ENCODE data around the gene PDZK1IP1. TPM values are rescaled to one million over a fixed set of nuclear protein-coding genes. Genes with fewer than 3 reads are reported as not detected.

PDZK1IP1 gene, protein sequence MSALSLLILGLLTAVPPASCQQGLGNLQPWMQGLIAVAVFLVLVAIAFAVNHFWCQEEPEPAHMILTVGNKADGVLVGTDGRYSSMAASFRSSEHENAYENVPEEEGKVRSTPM
- total RNA-seq (not detected), polyA plus RNA-seq (0.20 TPM)

DNA sequence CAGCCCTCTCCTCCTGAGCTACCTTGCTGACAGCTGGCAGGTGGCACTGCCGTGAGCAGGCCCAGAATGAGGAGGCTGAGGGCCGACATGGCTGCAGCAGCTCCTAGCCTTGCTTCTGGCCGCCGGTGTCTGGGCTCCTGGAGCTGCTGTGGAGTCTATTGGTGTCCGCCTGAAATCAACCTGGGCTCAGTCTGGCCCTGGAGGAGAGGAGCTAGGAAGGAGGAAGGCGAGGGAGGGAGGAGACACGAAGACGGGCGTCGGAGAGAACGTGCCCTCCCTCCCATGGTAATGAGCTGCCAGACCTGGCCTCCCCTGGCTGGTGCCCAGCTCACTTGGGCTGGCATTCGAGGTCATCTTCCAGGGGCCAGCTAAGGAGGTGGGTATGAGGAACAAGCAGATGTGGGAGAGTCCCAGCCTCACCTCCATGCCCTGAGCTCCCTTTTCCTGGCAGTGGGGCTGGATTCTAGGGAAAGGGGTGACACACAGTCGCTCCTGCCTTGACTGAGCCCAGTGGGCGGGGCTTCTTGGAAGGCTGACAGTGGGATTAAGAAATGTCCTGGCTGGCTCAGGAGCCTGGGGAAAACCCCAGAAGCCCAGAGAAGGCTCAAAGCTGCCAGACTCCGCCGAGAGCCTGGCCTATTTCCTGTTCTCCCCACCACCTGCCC lies at the start of gene PDZK1IP1:
Gene PDZK1IP1 (minus strand): TSS at position 193 of the 665 bp plus-strand sequence. CDS start 104 bp downstream, at position 89.
- H3K36me3 ChIP-seq (ENCODE audit: insufficient read depth), result no peaks in the 10 kb centered on the region
- WGBS, result 43% methylated on average over 16 of the region's 16 CpGs
- no peak within 1 kb of the TSS for H3K4me3 ChIP-seq (ENCODE audit: low read depth, low read length)
- no peak for DNase-seq (ENCODE audit: extremely low spot score)
- no peak within 1 kb of the TSS for H3K27ac ChIP-seq (ENCODE audit: low read depth)
- no peaks in the 10 kb centered on the region for H3K4me1 ChIP-seq (ENCODE audit: insufficient read depth)

DNA sequence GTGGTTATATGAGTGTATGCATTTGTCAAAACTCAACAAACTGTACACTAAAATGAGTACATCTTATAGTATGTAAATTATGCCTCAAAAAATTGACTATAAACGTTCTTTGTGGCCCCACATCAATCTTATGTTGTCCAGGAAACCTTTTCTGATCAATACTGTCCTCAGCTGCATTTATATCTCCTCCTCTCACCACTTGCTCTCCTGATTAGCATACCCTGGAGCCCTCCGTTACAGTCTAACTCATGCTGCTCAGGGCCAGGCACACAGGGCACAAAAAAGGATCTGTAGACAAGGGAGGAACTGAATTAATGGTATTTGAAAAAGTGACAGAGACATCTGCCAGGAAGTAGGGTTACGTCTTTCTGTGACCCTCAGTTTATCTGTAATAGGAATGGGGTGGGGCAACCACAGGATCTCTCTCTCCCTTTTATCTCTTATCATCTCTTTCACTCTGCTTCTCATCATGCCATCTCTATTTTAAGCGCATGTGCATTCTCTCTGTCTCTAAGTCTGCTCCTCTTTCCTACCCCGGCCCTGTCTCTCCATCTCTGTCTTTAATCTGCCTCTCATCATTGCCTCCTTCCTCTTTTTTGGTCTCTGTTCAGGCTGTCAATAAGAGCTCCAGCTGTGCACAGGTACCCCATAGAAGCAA lies 49.2 kb upstream of the PDZK1IP1 start:
- no peaks in the 10 kb centered on the region for H3K4me1 ChIP-seq (ENCODE audit: insufficient read depth)
- 45% methylated on average over 5 of the region's 5 CpGs for WGBS
- no peak overlapping the region for H3K4me3 ChIP-seq (ENCODE audit: low read depth, low read length)
- H3K27ac ChIP-seq (ENCODE audit: low read depth), result no peak overlapping the region
- DNase-seq (ENCODE audit: extremely low spot score), result no peak
- no peaks in the 10 kb centered on the region for H3K36me3 ChIP-seq (ENCODE audit: insufficient read depth)

DNA sequence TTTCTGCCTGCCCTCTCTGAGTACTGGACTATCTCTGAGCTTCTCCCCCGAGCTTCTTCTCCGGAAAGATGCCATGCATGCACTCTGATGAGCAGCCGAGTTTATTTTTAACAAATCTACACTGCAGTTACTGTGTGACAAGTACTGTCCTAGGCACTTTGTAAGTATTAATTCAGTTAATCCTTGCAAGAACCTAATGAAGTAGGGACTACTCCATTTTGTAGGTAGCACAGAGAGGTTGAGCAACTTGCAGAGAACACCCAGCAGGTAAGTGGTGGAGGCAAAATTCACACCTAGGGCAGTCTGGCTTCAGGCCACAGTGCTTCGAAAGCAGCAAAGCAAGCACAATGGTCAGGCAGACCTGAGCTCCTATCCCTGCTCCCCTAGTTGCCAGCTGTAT lies 46.0 kb upstream of the PDZK1IP1 start:
- no peak overlapping the region for H3K4me3 ChIP-seq (ENCODE audit: low read depth, low read length)
- H3K4me1 ChIP-seq (ENCODE audit: insufficient read depth), result peaks cover 2% of the 10 kb centered on the region
- 77% methylated on average over 4 of the region's 4 CpGs for WGBS
- H3K27ac ChIP-seq (ENCODE audit: low read depth), result no peak overlapping the region
- DNase-seq (ENCODE audit: extremely low spot score), result no peak
- H3K36me3 ChIP-seq (ENCODE audit: insufficient read depth), result no peaks in the 10 kb centered on the region

DNA sequence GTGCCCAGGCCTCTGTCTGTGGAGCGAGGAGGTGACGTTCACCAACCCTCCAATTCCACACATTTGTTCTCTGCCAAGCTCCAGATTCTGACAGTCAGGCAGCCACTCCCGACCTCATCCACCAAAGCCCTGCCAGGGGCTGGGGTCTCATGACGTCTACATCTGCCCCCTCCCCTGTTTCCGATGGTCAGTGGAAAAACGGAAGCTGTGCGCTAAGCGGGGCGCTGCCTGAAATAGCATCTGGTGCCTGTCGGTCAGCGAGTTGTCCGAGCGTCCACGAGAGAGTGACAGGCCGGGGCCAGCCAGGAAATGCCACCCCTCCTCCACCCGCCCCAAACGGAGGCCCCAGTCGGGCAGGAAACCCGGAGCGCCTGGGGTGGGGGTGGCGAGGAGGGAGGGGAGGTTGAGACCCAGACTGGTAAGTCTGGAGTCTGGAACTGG lies 45.4 kb upstream of the PDZK1IP1 start:
- H3K27ac ChIP-seq (ENCODE audit: low read depth), result no peak overlapping the region
- no peaks in the 10 kb centered on the region for H3K36me3 ChIP-seq (ENCODE audit: insufficient read depth)
- H3K4me1 ChIP-seq (ENCODE audit: insufficient read depth), result peaks cover 2% of the 10 kb centered on the region
- WGBS, result 21% methylated on average over 21 of the region's 21 CpGs
- no peak for DNase-seq (ENCODE audit: extremely low spot score)
- H3K4me3 ChIP-seq (ENCODE audit: low read depth, low read length), result no peak overlapping the region

DNA sequence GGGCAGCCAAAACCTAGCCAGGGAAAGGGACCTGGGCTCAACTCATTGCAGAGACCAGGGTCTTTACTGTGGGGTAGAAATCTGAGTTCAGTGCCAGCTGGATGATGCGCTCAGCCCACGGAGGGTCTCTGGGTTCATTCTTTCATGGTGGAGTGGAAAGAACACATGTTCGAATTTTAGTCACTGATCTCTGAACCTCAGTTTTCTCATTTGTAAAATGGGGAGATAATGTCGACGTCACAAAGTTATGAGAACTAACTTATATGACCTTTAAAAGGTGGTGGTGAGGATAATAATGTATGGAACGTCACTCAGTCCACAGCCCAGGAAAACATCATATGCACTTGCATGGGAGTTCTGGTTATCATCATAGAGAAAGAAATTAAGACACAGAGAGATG lies 43.4 kb upstream of the PDZK1IP1 start:
- no peak overlapping the region for H3K27ac ChIP-seq (ENCODE audit: low read depth)
- WGBS, result 54% methylated on average over 6 of the region's 6 CpGs
- no peaks in the 10 kb centered on the region for H3K36me3 ChIP-seq (ENCODE audit: insufficient read depth)
- no peak overlapping the region for H3K4me3 ChIP-seq (ENCODE audit: low read depth, low read length)
- DNase-seq (ENCODE audit: extremely low spot score), result no peak
- H3K4me1 ChIP-seq (ENCODE audit: insufficient read depth), result peaks cover 4% of the 10 kb centered on the region

DNA sequence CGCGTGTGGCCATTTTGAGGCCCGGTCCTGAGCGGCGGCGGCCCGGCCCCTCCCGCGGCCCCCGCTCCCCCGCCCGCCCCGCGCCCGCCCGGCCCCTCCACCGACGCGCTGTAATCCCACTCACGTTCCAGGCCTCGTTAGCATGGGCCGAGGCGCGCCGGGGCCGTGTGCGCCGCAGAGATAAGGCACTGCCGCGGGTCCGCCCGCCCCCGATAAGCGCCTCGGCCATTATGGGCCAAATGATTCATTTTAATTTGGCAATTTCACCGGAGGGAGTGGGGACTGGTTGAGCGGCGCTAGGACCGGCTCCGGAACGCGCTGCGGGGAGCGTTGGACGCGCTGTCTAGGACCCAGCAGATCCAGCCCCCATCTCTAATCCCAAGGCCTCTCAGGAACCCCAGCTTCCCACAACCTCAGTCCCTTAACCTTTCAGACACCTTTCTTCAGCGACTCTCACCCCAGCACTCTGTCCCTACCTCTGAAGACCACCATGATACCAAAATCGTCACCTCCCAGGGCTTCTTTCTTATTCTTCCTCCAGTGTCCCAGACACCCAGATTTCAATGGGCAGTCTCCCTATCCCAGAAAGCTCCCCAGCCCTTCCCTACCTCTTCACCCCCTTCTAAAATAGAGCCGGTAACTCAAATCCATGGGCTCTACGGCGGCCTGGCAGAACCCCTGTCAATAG lies 42.5 kb upstream of the PDZK1IP1 start, which contains the start of gene TAL1:
Gene TAL1 (minus strand): TSS at position 39 of the 688 bp plus-strand sequence. CDS start 6,337 bp downstream, outside the sequence.
- H3K4me1 ChIP-seq (ENCODE audit: insufficient read depth), result peaks cover 4% of the 10 kb centered on the region
- H3K36me3 ChIP-seq (ENCODE audit: insufficient read depth), result no peaks in the 10 kb centered on the region
- no peak for DNase-seq (ENCODE audit: extremely low spot score)
- no peak within 1 kb of the TSS for H3K27ac ChIP-seq (ENCODE audit: low read depth)
- WGBS, result 5% methylated on average over 51 of the region's 51 CpGs
- H3K4me3 ChIP-seq (ENCODE audit: low read depth, low read length), result peak within 1 kb of the TSS; percentile 42

DNA sequence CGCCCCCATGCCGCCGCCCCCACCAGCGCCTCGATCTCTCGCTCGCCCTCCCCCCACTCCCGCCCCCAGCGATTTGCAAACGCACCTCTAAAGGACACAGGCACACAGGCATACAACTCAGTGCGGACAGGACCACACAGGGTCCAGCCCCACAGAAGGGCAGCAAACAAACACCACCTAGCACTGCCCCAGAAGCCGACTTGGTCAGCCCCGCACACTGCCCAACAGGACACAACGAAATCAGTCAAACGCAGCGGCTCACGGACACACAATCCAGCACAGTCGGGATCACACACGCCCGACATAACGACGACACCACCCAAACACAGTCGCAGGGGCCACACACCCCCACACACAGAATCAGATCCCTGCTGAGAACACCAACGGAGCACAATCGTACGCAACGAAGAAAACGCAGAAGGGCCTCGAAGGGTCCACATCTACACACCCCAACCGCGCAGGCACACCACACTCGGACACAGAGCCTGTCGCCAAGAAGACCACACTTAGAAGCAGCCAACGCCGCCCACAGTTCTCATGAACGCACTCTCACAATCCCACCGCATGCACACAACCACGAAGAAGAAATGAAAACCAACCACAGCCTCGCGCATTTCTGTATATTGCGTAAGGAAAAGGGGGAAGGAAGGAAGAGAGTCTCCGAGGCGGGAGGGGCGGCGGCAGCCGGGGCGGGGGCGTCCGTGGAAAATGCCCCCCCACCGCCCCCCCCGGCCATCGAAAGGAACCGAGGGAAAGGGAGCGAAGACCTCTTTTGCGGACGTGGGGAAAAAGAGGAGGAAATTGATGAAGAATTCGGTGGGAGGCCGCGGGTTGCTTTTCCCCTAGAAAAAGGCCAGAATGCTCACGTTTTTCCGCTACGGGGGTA lies 41.7 kb upstream of the PDZK1IP1 start:
- H3K27ac ChIP-seq (ENCODE audit: low read depth), result no peak overlapping the region
- WGBS, result 2% methylated on average over 62 of the region's 62 CpGs
- peak; percentile 18 for DNase-seq (ENCODE audit: extremely low spot score)

DNA sequence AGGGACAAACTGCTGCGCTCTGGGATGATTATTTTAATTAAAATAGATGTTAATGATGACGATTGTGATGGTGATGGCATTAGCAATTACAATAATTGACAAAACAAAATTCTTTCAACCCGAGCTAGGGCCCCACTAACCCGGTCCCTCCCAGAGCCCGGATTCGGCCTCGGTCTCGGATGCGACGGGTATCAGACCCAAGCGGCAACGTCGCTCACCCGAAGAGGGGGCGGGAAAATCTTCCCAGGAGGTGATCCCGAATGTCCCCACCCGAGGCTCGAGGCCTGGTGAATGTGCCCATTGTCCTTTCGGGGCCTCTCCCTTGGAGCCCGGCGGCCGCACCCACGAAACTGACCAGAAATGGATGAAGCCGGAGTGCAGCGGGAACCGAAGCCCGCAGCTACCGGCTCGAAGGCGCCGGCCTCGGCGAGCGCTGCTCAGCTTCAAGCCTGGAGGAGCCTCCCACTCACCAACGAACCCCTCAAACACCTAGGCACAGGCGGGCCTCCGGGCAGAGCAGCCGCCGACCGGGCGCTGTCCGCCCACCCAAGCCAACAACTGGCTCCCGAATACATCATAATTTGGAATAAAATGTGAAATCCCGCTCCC lies 41.0 kb upstream of the PDZK1IP1 start:
- H3K27ac ChIP-seq (ENCODE audit: low read depth), result no peak overlapping the region
- no peaks in the 10 kb centered on the region for H3K36me3 ChIP-seq (ENCODE audit: insufficient read depth)
- H3K4me1 ChIP-seq (ENCODE audit: insufficient read depth), result peaks cover 4% of the 10 kb centered on the region
- H3K4me3 ChIP-seq (ENCODE audit: low read depth, low read length), result peak overlapping the region; percentile 42
- WGBS, result 4% methylated on average over 44 of the region's 44 CpGs
- DNase-seq (ENCODE audit: extremely low spot score), result no peak

More for the DNA sequence above, 41.7 kb upstream of the PDZK1IP1 start:
- Histone ChIP-seq H3K36me3 (ENCODE audit: insufficient read depth) (no peaks in the 10 kb centered on the region), H3K4me3 (ENCODE audit: low read depth, low read length) (peak overlapping the region; percentile 42), H3K4me1 (ENCODE audit: insufficient read depth) (peaks cover 4% of the 10 kb centered on the region)

DNA sequence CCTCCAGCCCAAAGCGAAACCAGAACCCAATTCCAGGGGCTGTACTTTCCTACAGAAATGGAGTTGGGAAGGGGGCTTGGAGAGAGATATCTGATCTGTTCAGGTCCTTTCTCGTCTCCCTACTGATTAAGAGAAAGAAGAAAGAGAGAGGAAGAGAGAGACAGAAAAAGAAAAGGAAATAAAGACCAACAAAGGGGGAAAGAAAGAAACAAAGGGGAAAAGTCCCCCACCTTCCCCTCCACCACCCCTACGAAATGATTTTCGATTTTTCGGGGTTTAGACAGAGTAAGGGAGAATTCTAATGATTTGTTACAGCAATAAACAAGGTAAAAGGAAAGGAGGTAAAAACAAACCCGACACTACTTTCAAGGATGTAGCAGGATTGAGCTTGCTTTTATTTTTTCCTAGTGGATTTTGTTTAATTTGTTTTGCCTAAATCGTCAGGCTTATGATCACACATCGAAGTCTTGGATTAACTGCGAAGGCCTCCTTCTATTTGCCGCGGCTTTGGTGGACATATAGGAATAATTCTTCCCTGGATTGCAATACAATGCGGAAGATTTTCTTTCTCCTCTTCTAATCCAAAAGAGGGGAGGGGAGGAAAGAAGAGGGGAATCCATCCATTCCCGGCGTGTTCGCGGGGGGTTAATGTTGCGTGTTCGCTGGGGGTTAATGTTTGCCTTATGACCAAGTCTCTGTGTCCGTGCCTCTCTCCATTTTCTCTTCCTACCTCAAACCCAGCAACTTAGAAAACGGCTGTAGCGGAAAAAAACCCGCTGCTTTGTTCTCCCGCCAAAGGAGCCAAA lies 40.3 kb upstream of the PDZK1IP1 start:
- no peaks in the 10 kb centered on the region for H3K36me3 ChIP-seq (ENCODE audit: insufficient read depth)
- peaks cover 7% of the 10 kb centered on the region for H3K4me1 ChIP-seq (ENCODE audit: insufficient read depth)
- 10% methylated on average over 23 of the region's 23 CpGs for WGBS
- no peak overlapping the region for H3K27ac ChIP-seq (ENCODE audit: low read depth)
- H3K4me3 ChIP-seq (ENCODE audit: low read depth, low read length), result peak overlapping the region; percentile 7
- DNase-seq (ENCODE audit: extremely low spot score), result no peak

DNA sequence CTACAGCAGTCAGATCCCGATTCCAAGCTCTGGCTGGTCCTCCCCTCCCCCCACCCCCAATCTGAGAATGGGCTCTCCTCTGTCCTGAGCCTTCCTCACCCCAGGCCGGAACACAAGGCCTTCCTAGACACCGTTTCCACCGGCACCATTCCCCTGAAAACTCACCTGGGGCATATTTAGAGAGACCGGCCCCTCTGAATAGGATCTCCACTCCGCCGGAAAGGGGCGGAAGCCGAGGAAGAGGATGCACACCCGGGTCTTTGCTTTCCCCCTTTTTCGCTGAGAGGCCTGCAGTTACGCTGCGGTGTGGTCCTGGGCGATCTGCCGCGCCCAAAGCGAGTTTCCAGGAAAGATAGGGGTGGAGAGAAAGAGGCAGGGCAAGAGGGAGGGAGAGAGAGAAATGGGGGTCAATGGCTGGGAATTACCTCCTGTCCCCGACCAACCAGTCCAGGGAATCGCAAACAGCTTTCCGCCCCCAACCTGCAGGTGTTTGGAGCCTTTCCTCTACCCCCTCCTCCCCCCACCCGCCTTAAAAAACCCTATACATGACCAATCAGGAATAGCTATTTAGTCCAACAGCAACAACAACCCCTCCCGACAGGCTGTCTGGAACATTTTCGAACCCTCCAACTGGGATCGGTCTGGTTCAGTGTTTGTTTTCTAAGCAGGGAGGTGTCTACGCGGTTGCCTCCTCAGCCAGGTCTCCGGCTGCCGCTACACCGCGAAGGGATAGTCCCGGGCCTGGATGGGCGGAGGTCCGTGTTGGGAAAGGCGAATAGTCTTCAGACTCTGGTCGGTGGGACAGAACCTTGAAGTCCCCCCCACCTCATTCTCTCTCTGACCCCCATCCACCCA lies 39.4 kb upstream of the PDZK1IP1 start:
- Histone ChIP-seq H3K4me1 (ENCODE audit: insufficient read depth) (peaks cover 7% of the 10 kb centered on the region), H3K27ac (ENCODE audit: low read depth) (no peak overlapping the region), H3K36me3 (ENCODE audit: insufficient read depth) (no peaks in the 10 kb centered on the region), H3K4me3 (ENCODE audit: low read depth, low read length) (no peak overlapping the region)
- WGBS, result 13% methylated on average over 35 of the region's 35 CpGs
- DNase-seq (ENCODE audit: extremely low spot score), result no peak

DNA sequence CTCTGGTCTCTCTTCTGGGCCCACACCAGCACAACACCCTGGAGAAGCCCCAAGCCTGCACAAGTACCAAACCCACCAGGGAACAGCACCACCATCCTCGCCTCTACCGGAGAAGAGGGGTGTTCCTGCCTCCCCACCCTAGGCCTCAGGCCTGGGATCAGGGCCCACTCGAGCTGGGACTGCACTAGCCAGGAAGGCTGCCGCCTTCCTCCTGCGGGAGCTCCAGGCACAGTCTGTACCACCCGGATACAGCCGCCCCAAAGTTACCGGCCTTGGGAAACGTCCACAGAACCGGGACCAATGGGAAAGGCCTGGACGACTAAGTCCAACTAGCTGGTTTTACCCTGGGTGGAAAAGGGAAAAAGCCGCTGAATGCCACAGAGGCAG lies 38.8 kb upstream of the PDZK1IP1 start:
- no peak overlapping the region for H3K4me3 ChIP-seq (ENCODE audit: low read depth, low read length)
- DNase-seq (ENCODE audit: extremely low spot score), result no peak
- H3K4me1 ChIP-seq (ENCODE audit: insufficient read depth), result peaks cover 7% of the 10 kb centered on the region
- H3K36me3 ChIP-seq (ENCODE audit: insufficient read depth), result no peaks in the 10 kb centered on the region
- H3K27ac ChIP-seq (ENCODE audit: low read depth), result no peak overlapping the region
- WGBS, result 55% methylated on average over 12 of the region's 12 CpGs
